NCI-H2107 treated with DMSO at 0.1 percent for 48 hours (cell line): ENCODE results near the gene CPVL.
"Not testable (repeated sequence)": the region's sequence is repeated elsewhere in the genome, so short reads cannot be mapped to it uniquely, and the experiment has no call there.

Experiments
- DNase-seq: peaks from one replicate; lab custom pipeline; 2025; ENCODE audit not compliant: unreplicated experiment; lab: John Stamatoyannopoulos, UW

CPVL gene

DNA sequence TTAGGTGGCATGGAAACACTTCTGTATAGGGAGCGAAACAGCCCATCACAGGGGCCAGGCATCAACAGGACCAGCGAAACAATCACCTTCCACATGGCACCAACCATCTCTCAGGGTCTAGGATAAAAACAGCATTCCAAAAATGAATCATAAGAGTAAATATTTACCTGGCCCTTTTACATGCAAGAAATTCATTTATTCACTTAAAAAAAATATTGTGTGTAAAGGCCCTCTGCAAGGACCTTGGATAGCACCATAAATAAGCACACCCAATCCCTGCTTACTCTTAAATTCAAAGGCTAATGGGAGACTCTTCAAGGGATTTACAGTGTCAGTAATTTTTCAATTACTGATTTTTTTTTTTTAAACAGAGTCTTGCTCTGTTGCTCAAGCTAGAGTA is 25.4 kb downstream of the CPVL start:
- no peak for DNase-seq

DNA sequence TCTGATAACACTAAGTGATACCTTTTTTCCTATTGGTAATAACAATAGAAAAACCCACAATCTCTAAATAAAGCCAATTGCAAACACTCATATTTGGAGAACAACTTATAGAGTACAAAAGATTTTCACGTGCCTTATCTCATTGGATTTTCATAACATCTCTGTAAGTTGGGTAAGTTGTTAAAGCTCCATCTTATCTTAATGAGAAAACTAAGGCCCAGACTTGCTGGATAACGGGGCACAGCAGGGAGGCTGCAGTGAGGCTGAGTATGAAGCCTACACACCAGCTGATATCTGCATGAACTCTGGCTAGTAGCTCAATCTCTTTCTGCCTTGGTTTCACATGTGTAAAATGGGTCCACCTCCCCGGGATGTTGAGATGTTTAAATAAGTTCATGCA is 26.8 kb downstream of the CPVL start:
- DNase-seq, result no peak

DNA sequence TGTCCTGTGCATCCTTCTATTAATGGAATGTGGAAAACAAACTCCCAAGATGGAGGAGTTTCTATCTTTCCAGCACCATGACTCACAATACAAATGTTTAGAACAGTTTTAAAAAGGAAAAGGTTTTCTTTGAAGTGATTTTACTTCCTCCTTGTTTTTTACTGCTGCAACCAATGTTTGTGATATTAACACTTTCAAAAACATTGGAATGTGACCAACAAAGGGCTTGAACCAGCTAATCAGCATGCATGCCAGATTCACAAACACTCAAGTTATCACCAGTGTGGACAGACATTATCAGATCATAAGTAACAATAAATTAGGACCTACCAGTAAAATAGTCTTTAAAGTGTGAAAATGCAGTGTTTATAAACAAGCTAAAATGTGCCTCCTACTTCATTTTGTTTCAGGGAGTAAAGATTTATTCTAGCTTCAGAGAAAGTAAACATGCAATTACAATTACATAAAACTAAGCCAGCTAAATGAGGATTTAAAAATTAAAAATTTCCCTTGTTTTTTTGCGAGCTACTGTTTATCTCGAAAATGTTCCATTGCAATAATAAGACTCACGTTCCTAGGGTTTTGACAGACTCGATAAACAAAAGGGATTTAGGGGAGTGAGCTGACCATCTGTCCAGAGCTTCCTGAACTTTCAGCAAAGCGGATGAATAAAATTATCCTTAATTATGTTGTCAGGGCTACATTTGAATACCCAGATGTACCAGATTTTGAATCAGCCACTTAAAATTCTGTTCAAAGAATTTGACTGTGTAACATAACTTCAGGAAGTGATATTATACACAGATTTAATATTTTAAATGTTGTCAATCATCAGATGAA is 29.8 kb downstream of the CPVL start:
- DNase-seq, result no peak

DNA sequence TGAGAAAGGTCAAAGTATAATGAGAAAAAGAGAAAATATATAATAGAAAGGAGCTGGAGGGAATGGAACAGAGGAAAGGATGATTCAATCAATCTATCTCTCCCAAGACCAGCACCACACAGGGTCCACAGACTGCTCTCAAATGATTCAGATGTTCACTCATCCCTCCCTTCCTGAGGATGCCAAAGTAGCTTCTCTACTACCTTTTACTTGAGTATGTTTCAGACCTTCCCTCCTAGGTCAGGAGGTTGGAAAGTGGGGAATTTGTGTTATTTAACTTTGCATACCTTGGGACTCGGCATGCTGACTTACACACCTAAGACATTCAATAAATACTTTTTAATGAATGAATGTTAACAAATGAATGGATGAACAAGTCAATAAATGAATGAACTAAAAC is 30.6 kb downstream of the CPVL start:
- DNase-seq, result no peak

DNA sequence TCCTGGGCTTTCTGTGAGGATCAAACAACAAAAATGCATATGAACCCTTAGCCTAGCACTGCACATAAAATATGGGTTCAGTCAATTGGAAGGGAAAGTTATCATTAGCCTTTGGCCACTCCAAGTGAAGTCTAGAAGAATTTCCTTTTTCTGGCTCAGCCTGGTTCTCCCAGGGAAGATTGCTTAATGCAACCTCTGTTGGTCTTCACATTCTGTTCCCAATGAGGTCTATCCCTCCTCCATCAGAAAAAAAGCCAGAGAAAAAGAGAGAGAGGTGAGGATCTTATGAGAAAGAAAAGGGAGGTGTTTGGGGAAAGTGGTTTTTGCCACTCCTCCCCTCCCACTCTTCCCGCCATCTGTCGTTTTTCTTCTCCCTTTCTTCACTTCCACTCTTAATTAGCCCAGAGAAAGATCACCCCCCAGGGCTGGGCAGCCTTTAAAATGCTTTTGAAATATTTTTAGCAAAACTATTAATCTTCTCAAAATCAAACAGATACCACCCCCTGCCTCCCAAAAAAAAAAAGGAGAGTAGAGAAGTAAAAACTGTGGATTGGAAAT is 31.1 kb downstream of the CPVL start:
- no peak for DNase-seq

DNA sequence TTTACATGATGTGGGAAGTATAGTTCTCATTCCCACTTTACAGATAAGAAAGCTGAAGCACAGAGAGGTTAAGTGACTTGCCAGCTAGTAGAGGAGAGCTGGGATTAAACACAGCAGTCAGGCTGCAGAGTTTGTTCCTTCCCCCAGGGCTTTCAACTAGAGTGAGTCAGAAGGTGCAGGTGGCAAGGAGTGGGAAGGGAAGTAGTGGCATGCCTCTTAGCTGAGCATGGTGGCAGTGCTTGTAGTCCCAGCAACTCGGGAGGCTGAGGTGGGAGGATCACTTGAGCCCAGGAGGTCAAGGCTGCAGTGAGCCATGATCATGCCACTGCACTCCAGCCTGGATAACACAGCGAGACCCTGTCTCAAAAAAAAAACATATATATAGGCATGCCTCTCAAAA is 32.1 kb downstream of the CPVL start:
- DNase-seq, result not testable (repeated sequence)

DNA sequence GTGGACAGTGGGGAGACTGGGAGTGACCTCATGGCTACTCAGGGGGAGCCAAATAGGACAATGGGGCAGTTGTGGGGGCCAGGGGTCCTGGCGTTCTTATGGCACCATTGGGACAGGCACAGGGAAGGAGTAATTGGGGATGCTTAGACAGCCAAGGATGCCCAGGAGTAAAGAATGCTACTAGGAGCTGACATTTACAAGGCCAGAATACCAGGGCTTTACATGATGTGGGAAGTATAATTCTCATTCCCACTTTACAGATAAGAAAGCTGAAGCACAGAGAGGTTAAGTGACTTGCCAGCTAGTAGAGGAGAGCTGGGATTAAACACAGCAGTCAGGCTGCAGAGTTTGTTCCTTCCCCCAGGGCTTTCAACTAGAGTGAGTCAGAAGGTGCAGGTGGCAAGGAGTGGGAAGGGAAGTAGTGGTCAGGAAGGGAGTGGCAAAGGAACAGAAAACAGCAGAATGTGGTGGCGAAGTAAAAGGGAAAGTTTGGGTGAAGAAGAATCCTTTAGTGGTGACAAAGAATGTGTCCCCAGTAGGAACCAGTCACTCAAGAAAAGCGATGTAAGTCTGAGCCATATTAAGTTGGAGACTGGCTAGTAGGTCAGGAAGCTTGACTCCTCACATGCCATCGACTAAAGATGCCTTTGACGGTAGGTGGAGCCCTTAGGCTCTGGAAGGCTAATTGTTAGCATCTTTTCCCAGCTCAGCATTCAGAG is 32.8 kb downstream of the CPVL start:
- peak; percentile 12 for DNase-seq

DNA sequence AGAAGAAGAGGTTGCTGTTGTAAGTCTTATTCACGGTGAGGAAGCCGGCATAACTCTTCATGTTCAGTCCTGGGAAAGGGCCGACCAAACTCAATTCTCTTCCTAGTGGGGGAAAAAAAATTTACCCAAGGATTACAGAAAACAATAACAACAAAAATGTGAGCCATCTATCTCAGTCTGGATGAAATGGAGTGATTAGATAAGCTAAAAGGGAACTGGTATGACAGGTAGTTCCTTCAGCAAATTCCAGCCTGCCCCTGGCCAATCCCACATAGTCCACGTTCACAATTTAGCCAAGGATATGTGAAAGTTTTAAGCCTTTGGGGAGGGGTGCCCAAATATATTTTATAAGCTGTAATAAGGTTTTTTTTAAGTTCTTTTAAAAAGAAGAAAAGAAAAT is 33.6 kb downstream of the CPVL start:
- DNase-seq, result no peak

DNA sequence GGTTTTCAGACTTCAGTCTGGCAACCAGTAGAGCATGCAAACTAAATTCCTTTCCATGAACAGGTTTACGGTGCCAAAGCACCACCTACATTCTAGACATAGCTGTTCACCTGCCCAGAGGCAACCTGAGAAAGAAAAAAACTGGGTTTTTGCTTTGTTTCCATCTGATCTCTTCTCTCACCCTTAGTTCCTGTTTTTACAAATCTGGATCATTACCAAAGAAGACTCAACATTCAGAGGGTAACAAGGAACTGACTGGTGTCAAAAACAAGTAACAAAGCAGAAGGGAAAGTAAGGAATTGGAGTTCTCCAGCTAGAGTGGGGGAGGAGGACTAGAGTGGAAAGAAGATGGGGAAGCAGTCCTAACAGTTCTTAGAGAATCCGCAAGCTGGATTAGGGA is 36.4 kb downstream of the CPVL start:
- DNase-seq, result no peak

DNA sequence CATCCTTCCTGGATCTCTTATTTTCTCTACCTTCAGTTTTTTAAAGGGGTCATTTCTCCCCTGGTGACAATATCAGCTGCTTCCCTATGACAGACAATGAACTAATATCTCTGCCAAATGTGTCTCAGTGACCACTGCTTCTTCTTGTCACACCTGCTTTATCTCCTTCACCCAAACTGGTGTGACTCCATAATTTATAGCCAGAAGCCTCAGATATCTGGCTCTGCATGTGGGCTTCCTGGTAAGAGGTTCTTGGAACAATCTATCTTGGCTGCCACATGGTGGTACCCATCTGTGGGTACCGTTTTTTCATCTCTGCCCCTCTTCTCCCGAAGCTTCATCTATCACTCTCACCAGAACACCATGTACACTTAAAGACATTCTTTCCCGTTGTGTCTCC is 37.0 kb downstream of the CPVL start:
- DNase-seq, result no peak

DNA sequence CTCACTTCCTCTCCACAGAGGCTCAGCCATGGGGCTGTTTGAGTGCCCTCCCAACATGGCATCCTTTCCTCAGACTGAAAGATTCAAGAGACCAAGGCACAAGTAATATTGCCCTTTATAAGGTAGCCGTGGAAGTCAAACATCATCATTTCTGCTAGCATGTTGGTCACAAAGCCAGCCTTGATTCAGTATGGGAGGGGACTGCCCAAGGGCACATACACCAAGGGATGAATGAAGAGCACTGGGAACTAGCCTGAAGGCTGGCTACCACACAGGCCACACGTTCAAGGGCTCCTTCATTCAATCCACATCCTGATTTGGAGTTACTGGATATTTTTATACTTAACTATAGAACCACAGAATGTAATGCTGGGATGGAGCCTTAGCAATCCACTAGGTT is 39.3 kb downstream of the CPVL start:
- no peak for DNase-seq

DNA sequence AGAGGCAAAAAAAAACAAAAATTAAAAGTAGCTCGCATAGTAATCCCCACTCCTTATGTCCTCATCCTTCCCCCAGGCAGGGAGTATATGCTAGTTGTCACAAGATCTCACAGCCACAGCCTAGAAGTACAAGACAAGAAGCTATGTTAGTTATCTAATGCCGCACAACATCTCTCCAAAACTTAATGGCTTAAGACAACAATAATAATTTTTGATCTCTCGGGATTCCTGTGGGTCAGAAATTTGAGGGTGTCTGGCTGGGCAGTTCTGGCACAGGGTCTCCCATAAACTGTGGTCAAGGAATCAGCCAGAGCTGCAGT is 39.7 kb downstream of the CPVL start:
- no peak for DNase-seq

DNA sequence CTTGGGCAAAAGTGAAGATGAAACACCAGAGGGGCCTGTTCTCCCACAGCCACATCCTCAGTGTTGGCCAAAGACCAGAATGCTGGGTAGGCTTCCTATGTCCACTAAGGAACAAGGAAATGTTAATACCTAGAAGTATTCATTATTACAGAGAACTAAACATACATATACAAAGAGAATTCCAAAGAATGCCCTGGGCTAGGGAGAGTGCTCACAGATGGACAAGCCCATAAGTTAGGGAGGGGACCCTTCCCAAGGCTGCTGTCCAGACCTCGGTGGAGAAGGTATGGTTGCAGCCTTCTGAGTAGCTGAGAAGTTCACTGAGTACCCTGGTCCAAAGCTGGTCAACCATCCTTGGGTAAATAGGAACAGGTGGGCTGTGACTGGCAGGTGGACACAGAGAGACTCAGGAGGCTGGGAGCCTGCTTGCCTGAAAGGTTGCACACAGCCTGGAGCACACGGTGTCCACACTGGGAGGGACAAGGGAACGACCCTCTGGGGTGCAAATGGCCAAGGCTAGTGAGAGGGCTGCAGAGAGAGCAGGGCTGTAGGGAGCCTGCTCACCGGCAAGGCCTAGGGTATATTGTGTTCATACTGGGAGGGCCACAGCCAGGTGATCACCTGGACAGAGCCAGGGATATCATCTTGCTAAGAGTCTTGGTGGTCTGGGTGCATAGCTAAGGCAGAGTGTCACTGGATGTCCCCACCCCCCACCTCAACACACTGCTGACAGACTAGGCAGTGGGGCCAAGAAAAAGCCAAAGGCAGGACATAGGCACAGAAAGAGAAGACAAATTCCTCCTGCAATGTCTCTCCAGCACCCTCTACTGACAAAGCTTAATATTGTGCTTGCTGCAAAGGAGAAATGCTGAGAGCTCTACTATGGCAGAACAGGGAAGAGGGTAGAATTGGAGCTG is 40.3 kb downstream of the CPVL start:
- DNase-seq, result peak; percentile 76

DNA sequence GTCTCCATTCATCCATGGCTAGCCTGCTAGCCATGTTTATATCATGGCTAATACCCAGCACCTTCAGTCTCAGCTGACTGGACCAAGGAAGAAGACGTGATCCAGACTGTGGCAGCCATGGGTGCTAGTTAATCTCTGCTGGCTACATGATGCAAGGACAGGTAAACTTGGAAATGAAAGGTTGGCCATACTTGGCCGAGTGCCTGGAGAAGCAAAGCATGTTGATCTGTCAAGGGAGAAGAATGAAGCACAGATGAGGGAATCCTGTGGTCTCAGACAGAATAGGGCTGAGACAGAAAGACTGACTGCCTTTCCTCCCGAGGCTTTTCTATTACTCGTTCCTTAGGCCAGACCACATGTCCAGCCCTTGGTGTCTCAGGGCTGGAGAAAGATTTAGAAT is 41.1 kb downstream of the CPVL start:
- no peak for DNase-seq

DNA sequence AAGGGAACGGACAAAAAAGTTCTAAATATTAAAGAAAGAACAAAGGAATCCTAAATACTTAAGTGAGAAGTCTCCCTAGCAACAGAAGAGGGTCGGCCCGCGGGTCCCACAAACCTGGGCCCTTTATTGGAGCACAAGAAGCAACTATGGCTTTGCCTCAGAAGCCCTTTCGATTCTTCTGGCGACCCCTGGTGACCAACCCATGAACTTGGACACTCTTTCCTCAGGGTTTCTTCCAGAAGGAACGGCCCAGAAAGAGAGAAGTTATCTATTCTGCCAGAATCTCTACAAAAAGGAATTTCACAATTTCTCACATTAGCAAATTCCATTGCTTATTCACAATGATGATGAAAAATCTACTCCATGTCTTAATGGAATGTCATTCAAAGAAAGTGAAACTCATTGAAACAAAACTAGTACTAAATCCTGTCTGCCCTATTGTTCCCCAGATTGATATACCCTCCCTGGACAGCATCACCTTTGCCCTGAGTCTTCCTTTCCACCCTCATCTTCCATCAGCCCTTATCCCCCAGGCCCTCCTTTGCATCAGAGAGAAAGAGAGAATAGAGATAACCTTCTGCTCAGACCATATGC is 43.7 kb downstream of the CPVL start:
- DNase-seq, result peak; percentile 54

DNA sequence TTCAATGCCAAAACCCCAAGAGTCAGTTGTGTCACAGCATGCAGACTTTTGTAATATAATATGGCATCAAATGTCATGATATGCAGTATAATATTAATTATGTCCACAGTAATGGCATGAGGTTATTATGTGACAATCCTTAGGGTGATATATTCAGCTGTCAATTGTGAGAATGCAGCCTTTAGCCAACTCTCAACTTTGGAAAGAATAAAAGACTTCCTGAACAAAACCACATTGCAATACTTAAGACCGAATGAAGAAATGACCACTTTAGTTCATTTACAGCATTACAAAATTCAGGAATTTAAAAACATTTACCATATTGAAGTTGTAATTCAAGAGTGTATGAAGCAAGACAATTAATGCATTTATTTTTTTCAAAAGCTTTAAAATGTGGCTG is 45.4 kb downstream of the CPVL start:
- no peak for DNase-seq

DNA sequence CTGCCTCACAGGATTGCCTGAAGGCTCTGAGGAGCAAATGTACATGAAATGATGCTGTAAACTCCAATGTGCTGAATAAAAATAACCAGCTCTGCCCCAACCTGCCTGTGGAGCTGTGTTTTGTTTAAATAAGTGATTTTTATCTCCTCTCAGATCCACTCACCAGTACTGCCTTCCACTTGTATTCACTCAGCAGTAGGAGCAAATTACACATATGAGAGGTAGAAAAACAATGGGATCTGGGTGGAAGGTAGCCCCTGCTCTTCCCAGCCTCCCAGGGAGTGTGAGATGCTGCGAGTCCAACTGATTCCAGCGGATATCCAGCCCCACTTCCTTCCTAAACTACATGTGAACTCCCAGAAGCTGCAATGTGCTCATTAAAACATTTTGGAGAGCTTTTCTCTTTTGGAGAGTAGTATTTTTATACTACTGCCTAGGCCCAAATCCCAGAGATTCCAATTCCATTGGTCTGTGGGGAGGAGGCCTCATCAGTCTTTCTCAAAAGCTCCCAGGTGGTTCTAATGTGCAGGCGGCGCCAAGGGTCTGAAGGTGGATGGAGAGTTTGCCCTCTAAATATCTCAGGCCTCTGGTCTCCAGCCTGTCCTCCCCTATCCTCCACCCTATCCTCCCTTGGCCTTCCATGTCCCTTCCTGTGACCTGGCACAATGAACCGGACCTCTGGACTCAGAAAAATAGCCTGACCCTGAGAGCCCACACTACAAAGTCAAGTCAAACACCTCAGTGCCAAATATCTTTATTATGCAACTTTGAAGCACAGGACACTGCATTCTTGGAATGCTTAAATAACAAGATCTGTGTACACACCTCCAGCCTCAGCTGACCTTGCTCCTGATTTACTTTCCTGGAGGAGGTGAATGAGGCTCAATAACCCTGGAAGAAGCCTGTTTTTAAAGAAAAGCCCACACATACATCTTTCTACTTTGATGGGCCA is 46.2 kb downstream of the CPVL start:
- no peak for DNase-seq

DNA sequence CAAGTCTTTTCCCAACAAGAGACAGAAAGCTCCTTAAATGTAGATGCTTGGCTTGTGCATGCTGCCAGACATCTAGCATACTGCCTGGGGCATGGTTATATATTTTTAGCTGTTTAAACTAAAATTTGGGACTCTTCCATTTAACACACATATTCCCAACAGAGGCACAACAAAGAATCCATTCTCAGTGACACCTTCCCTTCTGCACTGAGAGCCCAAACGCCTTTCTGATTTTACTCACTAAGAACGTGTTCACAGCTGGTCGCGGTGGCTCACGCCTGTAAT is 49.9 kb downstream of the CPVL start:
- DNase-seq, result no peak

DNA sequence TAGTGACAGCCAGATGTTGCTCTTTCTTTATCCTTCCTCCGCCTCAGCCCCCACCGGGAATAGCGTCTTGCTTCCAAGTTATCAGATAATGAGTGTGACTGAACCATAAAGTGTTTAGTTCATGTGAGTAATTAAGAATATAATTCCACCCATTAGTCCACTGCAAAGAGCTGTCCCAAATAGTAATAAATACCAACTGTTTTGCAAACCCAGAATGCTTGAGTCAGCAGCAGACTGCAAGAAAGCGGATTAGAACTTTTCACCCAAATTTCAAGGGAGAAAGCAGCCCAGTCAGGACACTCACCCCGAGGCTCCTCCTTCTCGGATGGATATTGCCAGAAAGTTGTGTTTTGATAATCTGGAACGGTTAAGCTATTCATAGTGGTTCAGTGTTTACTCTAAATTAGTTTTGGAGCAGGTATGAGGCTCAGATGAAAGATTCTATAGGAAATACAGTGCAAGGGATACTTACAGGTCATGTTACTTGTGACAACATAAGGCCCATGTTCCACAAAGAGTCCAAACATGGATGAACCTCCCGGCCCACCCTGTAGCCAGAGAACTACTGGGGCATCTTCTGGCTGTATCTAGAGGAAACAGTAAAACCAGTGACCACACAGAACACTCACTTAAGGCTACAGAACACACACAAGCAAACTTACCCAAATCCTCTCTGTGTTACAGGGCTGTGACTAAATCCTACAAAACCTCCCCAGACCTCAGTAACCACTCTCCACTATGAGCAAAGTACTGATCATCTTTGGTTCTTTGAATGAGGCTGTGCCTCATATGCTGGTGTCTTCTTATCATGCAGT is 50.5 kb downstream of the CPVL start:
- DNase-seq, result no peak
